ENCODE measurements around the gene NDUFB2. TPM values are rescaled to one million over a fixed set of nuclear protein-coding genes. Genes with fewer than 3 reads are reported as not detected.
A peak's percentile ranks its signal among the peaks of the same experiment; 100 is the strongest.

NDUFB2 gene
- total RNA-seq, 1 experiment from 2014 or later, result 152 TPM

DNA sequence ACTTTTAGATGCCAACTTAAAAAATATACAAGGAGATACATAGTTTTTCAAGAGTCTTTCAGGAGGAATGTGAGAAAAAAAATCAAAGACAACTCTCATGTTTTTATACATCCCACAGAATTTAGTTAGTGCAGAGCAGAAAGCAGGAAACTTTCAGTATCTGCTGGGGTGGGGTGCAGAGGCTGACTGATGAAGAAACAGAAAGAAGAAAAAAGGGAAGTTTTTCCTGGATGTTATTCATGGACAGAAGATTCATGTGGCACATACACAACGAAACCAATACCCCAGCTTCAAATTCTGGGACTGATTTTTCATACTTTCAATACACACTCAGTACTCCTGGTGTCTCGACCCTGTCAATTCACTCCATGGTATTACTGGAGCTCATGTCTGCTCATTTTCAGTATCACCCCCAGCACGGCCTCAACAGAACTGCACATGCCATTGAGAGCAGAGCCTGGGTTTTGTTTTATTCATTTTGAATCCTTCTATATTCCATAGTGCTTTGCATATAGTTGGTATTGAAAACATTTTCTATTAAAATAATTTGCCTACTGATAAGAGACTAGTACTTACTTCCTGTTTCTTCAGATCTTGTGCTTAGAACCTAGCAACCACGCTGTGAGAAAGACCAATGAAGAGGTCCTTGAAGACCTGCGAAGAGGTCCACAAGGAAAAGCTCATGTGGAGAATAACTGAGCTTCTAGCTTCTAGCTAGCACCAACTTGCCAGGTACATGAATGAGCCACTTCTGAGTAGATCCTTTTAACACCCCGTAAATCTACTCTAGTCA lies 49.0 kb downstream of the NDUFB2 start:
- DNase-seq (ENCODE audit: low spot score) (no peak), ATAC-seq (no peak)
- no peaks in the 10 kb centered on the region for H3K27me3 Mint-ChIP-seq (ENCODE audit: low read depth)
- ChIA-PET CTCF (interaction anchor here (2.6 kb wide), 1 partner anchor 19 kb away, joined by 10 read pairs; no protein-coding TSS in a partner anchor), POLR2A (interaction anchor here (1.0 kb wide), 1 partner anchor 19 kb away, joined by 3 read pairs; no protein-coding TSS in a partner anchor)
- no peak overlapping the region for H3K4me3 Mint-ChIP-seq
- TF ChIP-seq ETV6 (CRISPR knock-in tag; IDR thresholded peaks at IDR 0.05) (no peak), ZNF121 (CRISPR knock-in tag; IDR thresholded peaks at IDR 0.05) (no peak), CREB1 (CRISPR knock-in tag; IDR thresholded peaks at IDR 0.05) (no peak), ZNF317 (CRISPR knock-in tag; IDR thresholded peaks at IDR 0.05; ENCODE audit: borderline replicate concordance, low read depth) (no peak), MXD4 (CRISPR knock-in tag; IDR thresholded peaks at IDR 0.05; ENCODE audit: borderline replicate concordance) (no peak), MYBL2 (CRISPR knock-in tag; IDR thresholded peaks at IDR 0.05) (no peak), NR1H2 (CRISPR knock-in tag; IDR thresholded peaks at IDR 0.05) (no peak), RELA (CRISPR knock-in tag; IDR thresholded peaks at IDR 0.05; ENCODE audit: borderline replicate concordance) (no peak)
- TF ChIP-seq, protein P1, sequence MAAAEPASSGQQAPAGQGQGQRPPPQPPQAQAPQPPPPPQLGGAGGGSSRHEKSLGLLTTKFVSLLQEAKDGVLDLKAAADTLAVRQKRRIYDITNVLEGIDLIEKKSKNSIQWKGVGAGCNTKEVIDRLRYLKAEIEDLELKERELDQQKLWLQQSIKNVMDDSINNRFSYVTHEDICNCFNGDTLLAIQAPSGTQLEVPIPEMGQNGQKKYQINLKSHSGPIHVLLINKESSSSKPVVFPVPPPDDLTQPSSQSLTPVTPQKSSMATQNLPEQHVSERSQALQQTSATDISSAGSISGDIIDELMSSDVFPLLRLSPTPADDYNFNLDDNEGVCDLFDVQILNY (CRISPR knock-in tag; IDR thresholded peaks at IDR 0.05), result no peak
- TF ChIP-seq, protein P2, sequence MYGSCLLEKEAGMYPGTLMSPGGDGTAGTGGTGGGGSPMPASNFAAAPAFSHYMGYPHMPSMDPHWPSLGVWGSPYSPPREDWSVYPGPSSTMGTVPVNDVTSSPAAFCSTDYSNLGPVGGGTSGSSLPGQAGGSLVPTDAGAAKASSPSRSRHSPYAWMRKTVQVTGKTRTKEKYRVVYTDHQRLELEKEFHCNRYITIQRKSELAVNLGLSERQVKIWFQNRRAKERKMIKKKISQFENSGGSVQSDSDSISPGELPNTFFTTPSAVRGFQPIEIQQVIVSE (CRISPR knock-in tag; IDR thresholded peaks at IDR 0.05; ENCODE audit: borderline replicate concordance), result no peak
- TF ChIP-seq, protein P3, sequence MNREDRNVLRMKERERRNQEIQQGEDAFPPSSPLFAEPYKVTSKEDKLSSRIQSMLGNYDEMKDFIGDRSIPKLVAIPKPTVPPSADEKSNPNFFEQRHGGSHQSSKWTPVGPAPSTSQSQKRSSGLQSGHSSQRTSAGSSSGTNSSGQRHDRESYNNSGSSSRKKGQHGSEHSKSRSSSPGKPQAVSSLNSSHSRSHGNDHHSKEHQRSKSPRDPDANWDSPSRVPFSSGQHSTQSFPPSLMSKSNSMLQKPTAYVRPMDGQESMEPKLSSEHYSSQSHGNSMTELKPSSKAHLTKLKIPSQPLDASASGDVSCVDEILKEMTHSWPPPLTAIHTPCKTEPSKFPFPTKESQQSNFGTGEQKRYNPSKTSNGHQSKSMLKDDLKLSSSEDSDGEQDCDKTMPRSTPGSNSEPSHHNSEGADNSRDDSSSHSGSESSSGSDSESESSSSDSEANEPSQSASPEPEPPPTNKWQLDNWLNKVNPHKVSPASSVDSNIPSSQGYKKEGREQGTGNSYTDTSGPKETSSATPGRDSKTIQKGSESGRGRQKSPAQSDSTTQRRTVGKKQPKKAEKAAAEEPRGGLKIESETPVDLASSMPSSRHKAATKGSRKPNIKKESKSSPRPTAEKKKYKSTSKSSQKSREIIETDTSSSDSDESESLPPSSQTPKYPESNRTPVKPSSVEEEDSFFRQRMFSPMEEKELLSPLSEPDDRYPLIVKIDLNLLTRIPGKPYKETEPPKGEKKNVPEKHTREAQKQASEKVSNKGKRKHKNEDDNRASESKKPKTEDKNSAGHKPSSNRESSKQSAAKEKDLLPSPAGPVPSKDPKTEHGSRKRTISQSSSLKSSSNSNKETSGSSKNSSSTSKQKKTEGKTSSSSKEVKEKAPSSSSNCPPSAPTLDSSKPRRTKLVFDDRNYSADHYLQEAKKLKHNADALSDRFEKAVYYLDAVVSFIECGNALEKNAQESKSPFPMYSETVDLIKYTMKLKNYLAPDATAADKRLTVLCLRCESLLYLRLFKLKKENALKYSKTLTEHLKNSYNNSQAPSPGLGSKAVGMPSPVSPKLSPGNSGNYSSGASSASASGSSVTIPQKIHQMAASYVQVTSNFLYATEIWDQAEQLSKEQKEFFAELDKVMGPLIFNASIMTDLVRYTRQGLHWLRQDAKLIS (CRISPR knock-in tag; IDR thresholded peaks at IDR 0.05; ENCODE audit: borderline replicate concordance), result no peak
- TF ChIP-seq, protein P4, sequence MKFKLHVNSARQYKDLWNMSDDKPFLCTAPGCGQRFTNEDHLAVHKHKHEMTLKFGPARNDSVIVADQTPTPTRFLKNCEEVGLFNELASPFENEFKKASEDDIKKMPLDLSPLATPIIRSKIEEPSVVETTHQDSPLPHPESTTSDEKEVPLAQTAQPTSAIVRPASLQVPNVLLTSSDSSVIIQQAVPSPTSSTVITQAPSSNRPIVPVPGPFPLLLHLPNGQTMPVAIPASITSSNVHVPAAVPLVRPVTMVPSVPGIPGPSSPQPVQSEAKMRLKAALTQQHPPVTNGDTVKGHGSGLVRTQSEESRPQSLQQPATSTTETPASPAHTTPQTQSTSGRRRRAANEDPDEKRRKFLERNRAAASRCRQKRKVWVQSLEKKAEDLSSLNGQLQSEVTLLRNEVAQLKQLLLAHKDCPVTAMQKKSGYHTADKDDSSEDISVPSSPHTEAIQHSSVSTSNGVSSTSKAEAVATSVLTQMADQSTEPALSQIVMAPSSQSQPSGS (CRISPR knock-in tag; IDR thresholded peaks at IDR 0.05; ENCODE audit: borderline replicate concordance, low read depth), result no peak
- peaks cover 4% of the 10 kb centered on the region for H3K36me3 Mint-ChIP-seq
- no peak overlapping the region for H3K27ac Mint-ChIP-seq
- peaks cover 10% of the 10 kb centered on the region for H3K4me1 Mint-ChIP-seq
- H3K9me3 Mint-ChIP-seq, result no peaks in the 10 kb centered on the region

DNA sequence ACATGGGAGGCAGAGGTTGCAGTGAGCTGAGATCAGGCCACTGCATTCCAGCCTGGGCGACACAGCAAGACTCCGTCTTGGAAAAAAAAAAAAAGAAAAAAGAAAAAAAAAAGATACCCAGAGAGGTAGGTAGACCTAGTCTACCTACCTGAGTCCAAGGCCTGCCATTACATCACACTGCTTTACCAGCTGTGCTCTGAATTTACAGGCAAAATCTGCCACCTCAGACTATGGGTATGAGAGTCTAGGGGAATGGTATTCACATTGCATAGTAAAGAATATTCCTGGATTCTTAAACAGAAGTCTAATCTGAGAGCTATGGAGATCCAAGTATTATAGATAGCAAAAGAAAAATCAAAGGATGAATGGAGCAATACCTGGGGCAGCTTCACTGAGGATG lies 50.2 kb downstream of the NDUFB2 start:
- Mint-ChIP-seq H3K27me3 (ENCODE audit: low read depth) (no peaks in the 10 kb centered on the region), H3K9me3 (no peaks in the 10 kb centered on the region), H3K4me1 (peaks cover 5% of the 10 kb centered on the region; the same call in 1 of the 2 replicates), H3K27ac (no peak overlapping the region), H3K4me3 (no peak overlapping the region), H3K36me3 (peaks cover 4% of the 10 kb centered on the region)
- TF ChIP-seq TP53 (CRISPR knock-in tag; IDR thresholded peaks at IDR 0.05) (no peak), IRF2 (CRISPR knock-in tag; IDR thresholded peaks at IDR 0.05; ENCODE audit: borderline replicate concordance, low read depth) (no peak), ZNF416 (CRISPR knock-in tag; IDR thresholded peaks at IDR 0.05) (no peak), ATF1 (CRISPR knock-in tag; IDR thresholded peaks at IDR 0.05) (no peak), ZNF138 (CRISPR knock-in tag; conservative IDR thresholded peaks at IDR 0.05) (no peak), TEAD4 (CRISPR knock-in tag; IDR thresholded peaks at IDR 0.05) (no peak), ZNF121 (CRISPR knock-in tag; IDR thresholded peaks at IDR 0.05) (0 out of 2 replicates have a peak, but pooled peaks have one; percentile 28), TCF7 (CRISPR knock-in tag; IDR thresholded peaks at IDR 0.05; ENCODE audit: low read depth) (no peak)
- TF ChIP-seq, protein P5, sequence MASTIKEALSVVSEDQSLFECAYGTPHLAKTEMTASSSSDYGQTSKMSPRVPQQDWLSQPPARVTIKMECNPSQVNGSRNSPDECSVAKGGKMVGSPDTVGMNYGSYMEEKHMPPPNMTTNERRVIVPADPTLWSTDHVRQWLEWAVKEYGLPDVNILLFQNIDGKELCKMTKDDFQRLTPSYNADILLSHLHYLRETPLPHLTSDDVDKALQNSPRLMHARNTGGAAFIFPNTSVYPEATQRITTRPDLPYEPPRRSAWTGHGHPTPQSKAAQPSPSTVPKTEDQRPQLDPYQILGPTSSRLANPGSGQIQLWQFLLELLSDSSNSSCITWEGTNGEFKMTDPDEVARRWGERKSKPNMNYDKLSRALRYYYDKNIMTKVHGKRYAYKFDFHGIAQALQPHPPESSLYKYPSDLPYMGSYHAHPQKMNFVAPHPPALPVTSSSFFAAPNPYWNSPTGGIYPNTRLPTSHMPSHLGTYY (CRISPR knock-in tag; IDR thresholded peaks at IDR 0.05), result no peak
- DNase-seq (ENCODE audit: low spot score) (no peak), ATAC-seq (no peak)
- CTCF ChIA-PET, result interaction anchor here (1.2 kb wide), 1 partner anchor 20 kb away, joined by 3 read pairs; no protein-coding TSS in a partner anchor
- POLR2A ChIA-PET, result interaction anchor here (0.6 to 1.0 kb wide), 3 partner anchors 20 to 474 kb away, joined by 3 to 6 read pairs (median 3); no protein-coding TSS in a partner anchor

All from WTC11 (cell line).